GM13976 (cell line): ENCODE results near the gene ACAP2.
"Not testable (repeated sequence)": the region's sequence is repeated elsewhere in the genome, so short reads cannot be mapped to it uniquely, and the experiment has no call there.

Experiments
- DNase-seq: peaks from one replicate; pipeline ENCODE4 v3.0.0; 2012; ENCODE audit warnings: low spot score
- CTCF ChIP-seq: IDR thresholded peaks from 2 replicates; pipeline ENCODE4 v1.5.1; 2012; ENCODE audit warnings: borderline replicate concordance, mild to moderate bottlenecking; ENCODE audit not compliant: insufficient read depth; ENCODE audit errors: extremely low read depth, missing control alignments, control extremely low read depth
- in situ Hi-C: fragments of 300-500 bp; cut with MboI; formaldehyde crosslinking; loops from one replicate; pipeline ENCODE4 v1.12.0; 2022; ENCODE audit warnings: low sequenced_read_pairs, mixed read lengths, inconsistent platforms; ENCODE audit not compliant: unreplicated experiment

ACAP2 gene

GRCh38 chr3:195297446-195297845 is 145.4 kb downstream of the ACAP2 start:
- DNase-seq = no peak
- TF ChIP-seq CTCF = no peak
- in situ Hi-C loops = no loop called here

GRCh38 chr3:195296662-195297061 is 146.2 kb downstream of the ACAP2 start:
- no peak for DNase-seq
- TF ChIP-seq CTCF = no peak
- in situ Hi-C loops = no loop called here

DNA sequence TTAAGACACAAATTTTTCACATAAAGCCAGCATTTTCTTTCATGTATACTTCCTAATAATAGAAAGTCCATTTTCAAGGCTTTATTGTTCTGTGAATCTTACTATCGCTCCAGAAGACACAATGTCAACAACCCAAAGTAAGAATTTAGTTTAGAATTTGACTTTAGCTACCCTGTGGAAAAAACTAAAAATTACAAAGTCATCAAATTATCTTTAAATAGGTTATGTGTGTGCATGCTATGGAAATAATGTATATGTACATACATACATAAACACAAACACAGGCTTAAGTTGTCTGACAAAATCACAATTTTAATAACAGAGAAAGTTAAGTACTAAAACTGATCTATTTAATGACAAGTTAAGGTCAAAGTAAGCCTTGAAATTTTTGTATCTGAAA is 151.7 kb downstream of the ACAP2 start:
- DNase-seq = no peak
- no peak for TF ChIP-seq CTCF
- in situ Hi-C loops = no loop called here

DNA sequence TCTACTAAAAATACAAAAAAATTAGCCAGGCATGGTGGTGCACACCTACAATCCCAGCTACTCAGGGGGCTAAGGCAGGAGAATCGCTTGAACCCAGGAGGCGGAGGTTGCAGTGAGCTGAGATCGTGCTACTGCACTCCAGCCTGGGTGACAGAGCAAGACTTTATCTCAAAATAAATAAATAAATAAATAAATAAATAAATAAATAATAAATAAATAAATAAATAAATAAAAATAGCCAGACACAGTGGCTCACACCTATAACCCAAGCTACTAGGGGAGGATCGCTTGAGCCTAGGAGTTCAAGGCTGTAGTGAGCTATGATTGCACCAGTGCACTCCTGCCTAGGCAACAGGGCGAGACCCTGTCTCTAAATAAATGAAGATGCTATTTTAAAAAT is 152.2 kb downstream of the ACAP2 start:
- in situ Hi-C loops, DNase-seq: not testable (repeated sequence)

DNA sequence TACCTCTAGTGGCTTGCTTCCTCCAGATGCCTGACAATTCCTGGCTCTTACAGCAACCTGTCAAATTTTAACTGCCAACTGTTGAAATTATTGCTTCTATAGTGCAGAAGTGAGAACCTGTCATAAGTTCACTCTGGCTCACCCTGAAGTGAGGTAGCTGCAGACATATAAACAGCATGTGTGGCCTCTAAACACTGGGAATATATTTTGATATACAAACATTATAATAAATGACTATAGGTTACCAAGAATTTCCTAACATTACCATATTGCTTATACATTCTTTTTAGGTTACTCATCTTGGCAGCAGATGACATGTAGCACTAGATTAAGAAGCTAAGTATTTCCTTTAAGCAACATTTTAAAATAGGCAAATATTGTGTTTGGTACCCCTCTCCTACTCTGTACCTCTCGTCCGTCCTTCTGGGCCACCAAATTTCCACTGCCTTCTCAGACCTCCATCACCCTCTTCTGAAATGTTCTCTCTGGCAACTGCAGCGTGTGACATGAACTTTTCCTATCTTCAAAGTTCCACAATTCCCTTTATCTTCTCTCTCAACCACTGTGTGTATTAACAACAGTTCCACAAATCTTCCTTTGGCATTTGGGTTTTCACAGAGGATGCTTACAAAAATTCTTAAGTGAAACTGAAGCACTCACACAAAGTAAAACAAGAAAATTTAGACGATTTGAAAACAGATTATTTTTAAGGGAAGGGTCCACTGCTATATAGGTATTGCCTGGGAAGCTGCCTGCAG is 156.5 kb downstream of the ACAP2 start:
- in situ Hi-C loops = no loop called here
- no peak for TF ChIP-seq CTCF
- DNase-seq = no peak

DNA sequence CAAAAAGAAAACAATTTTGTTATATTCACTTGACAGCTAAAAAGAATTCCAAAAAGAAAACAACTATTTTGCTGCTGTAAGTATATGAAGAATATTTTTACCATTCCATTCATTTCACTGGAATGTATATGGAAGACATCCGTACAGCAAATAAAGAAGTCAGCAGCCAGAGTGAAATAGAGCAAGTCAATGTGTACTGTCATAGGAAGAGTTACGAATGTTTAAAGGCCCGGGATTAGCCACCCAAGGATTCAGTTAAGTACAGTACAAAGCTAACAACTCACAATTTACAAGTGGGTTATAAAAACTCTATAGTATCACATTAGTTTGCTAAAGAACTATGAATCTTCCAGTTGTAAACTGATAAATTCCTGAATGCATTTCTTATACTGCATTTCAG is 157.4 kb downstream of the ACAP2 start:
- no peak for DNase-seq
- no peak for TF ChIP-seq CTCF
- in situ Hi-C loops = no loop called here

GRCh38 chr3:195284842-195285241 is 158.0 kb downstream of the ACAP2 start:
- in situ Hi-C loops = no loop called here
- TF ChIP-seq CTCF = no peak
- DNase-seq = no peak
